Activated CD4-positive, alpha-beta T cell treated with anti-CD3 and anti-CD28 coated beads, Interleukin-2, amount 10 ng/mL, durations not matched to agents 7 days and 5 days (primary cell): ENCODE measurements around the gene NPHP4. TPM values are rescaled to one million over a fixed set of nuclear protein-coding genes. Genes with fewer than 3 reads are reported as not detected.
"Not testable (repeated sequence)": the region's sequence is repeated elsewhere in the genome, so short reads cannot be mapped to it uniquely, and the experiment has no call there.

Source experiments
- CTCF ChIA-PET: fragments of 350-600 bp; sonication (Branson Sonifier 250); formaldehyde crosslinking; loops from one replicate; lab custom pipeline; 2021; ENCODE audit warnings: antibody characterized with exemption; lab: Charles Lee
- POLR2A ChIA-PET: fragments of 350-600 bp; sonication (Branson Sonifier 250); formaldehyde crosslinking; loops from one replicate; lab custom pipeline; 2021; ENCODE audit warnings: antibody characterized with exemption; lab: Charles Lee
- DNase-seq: peaks from one replicate; pipeline ENCODE4 v3.0.0-alpha.2; 2020
- H3K27ac Mint-ChIP-seq: one replicate; pipeline ENCODE4 v1.8.0; 2021; ENCODE audit warnings: mild to moderate bottlenecking, moderate library complexity, mixed read lengths
- H3K27me3 Mint-ChIP-seq: one replicate; pipeline ENCODE4 v1.8.0; 2021; ENCODE audit warnings: mixed read lengths
- H3K36me3 Mint-ChIP-seq: one replicate; pipeline ENCODE4 v1.8.0; 2021; ENCODE audit warnings: low read depth, mixed read lengths
- H3K4me1 Mint-ChIP-seq: one replicate; pipeline ENCODE4 v1.8.0; 2021; ENCODE audit warnings: mixed read lengths
- H3K4me3 Mint-ChIP-seq: one replicate; pipeline ENCODE4 v1.8.0; 2021; ENCODE audit warnings: mild to moderate bottlenecking, moderate library complexity, mixed read lengths
- H3K9me3 Mint-ChIP-seq: one replicate; pipeline ENCODE4 v1.8.0; 2021; ENCODE audit warnings: mixed read lengths
- total RNA-seq, 2 experiments: library from RNA; stranded (reverse); gene quantifications; one replicate each; pipeline ENCODE4 v1.2.3, GENCODE V29; 2021

The NPHP4 gene
- total RNA-seq, 2 experiments from 2014 or later = 14.6 to 16.1 TPM

DNA sequence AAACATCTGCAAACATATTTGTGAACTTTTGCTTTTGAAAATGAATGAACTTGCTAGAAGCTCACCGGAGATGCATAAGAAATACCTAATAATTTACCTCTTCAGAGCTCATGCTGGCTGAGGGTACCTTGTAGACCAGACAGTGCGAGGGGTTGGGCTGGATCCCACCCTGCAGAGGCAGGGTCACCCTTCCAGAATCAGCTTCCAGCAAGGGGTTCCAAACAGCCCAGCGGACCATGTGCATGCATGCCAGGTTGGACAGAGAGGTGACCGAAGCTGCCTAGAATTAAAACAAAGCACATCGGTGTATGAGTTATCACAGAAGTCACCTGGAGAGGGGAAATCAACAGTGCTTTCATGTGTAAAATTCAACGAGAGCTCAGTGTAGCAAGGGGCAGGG, 59.2 kb downstream of the NPHP4 start:
- H3K27me3 Mint-ChIP-seq = no peaks in the 10 kb centered on the region
- POLR2A ChIA-PET = no interaction called here

GRCh38 chr1:5928714-5929400, 63.4 kb downstream of the NPHP4 start:
- DNase-seq = no peak
- no peak overlapping the region for H3K27ac Mint-ChIP-seq
- H3K9me3 Mint-ChIP-seq = no peaks in the 10 kb centered on the region
- H3K36me3 Mint-ChIP-seq = peaks cover 2% of the 10 kb centered on the region
- H3K4me3 Mint-ChIP-seq = no peak overlapping the region
- ChIA-PET CTCF (interaction anchor here (0.6 kb wide), 1 partner anchor 17 kb away, joined by 3 read pairs; no protein-coding TSS in a partner anchor), POLR2A (no interaction called here)
- H3K27me3 Mint-ChIP-seq = no peaks in the 10 kb centered on the region
- H3K4me1 Mint-ChIP-seq = peaks cover 10% of the 10 kb centered on the region

More for the DNA sequence above, 59.2 kb downstream of the NPHP4 start:
- Mint-ChIP-seq H3K27ac (no peak overlapping the region), H3K36me3 (peaks cover 2% of the 10 kb centered on the region), H3K4me1 (peaks cover 8% of the 10 kb centered on the region), H3K4me3 (no peak overlapping the region), H3K9me3 (no peaks in the 10 kb centered on the region)
- no peak for DNase-seq
- CTCF ChIA-PET = interaction anchor here (0.6 kb wide), 1 partner anchor 699 kb away, joined by 3 read pairs; no protein-coding TSS in a partner anchor

- DNase-seq = no peak
- H3K36me3 Mint-ChIP-seq = peaks cover 2% of the 10 kb centered on the region
- H3K9me3 Mint-ChIP-seq = no peaks in the 10 kb centered on the region
- H3K27me3 Mint-ChIP-seq = no peaks in the 10 kb centered on the region
- CTCF ChIA-PET = no interaction called here
- POLR2A ChIA-PET = no interaction called here
- H3K4me1 Mint-ChIP-seq = peaks cover 10% of the 10 kb centered on the region
- H3K27ac Mint-ChIP-seq = no peak overlapping the region
- no peak overlapping the region for H3K4me3 Mint-ChIP-seq
Measured at GRCh38 chr1:5927506-5928370, 64.5 kb downstream of the NPHP4 start.

GRCh38 chr1:5926686-5927435, 65.4 kb downstream of the NPHP4 start:
- no peak for DNase-seq
- ChIA-PET POLR2A (no interaction called here), CTCF (no interaction called here)
- Mint-ChIP-seq H3K4me1 (peaks cover 10% of the 10 kb centered on the region), H3K4me3 (no peak overlapping the region), H3K9me3 (no peaks in the 10 kb centered on the region), H3K27ac (no peak overlapping the region), H3K27me3 (no peaks in the 10 kb centered on the region), H3K36me3 (no peaks in the 10 kb centered on the region)

DNA sequence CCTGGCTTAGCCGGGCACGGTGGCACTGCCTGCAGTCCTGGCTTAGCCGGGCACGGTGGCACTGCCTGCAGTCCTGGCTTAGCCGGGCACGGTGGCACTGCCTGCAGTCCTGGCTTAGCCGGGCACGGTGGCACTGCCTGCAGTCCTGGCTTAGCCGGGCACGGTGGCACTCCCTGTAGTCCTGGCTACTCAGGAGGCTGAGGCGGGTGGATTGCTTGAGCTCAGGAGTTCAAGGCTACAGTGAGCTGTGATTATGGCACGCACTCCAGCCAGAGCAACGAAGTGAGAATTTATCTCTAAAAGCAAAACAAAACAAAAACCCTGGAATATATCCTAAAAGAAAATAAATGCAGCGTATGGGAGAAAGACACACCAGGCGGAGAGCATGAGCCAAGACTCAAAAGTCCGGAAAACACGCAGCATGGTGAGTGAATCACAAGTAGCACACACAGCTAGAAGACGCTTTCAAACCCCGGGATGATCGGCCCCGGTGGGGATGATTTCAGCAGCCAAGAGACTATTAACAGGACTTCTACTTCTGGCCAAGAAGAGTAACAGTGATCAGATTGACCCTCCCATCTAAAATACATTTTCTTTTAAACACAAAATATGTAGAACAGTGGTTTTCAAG, 69.4 kb downstream of the NPHP4 start:
- H3K4me3 Mint-ChIP-seq, H3K9me3 Mint-ChIP-seq, H3K27me3 Mint-ChIP-seq, H3K4me1 Mint-ChIP-seq, POLR2A ChIA-PET, CTCF ChIA-PET, H3K27ac Mint-ChIP-seq, H3K36me3 Mint-ChIP-seq, DNase-seq: not testable (repeated sequence)

GRCh38 chr1:5921671-5922070, 70.6 kb downstream of the NPHP4 start:
- H3K27me3 Mint-ChIP-seq = no peaks in the 10 kb centered on the region
- DNase-seq = no peak
- ChIA-PET CTCF (no interaction called here), POLR2A (no interaction called here)
- H3K4me3 Mint-ChIP-seq = no peak overlapping the region
- H3K9me3 Mint-ChIP-seq = no peaks in the 10 kb centered on the region
- no peaks in the 10 kb centered on the region for H3K4me1 Mint-ChIP-seq
- no peak overlapping the region for H3K27ac Mint-ChIP-seq
- H3K36me3 Mint-ChIP-seq = no peaks in the 10 kb centered on the region

DNA sequence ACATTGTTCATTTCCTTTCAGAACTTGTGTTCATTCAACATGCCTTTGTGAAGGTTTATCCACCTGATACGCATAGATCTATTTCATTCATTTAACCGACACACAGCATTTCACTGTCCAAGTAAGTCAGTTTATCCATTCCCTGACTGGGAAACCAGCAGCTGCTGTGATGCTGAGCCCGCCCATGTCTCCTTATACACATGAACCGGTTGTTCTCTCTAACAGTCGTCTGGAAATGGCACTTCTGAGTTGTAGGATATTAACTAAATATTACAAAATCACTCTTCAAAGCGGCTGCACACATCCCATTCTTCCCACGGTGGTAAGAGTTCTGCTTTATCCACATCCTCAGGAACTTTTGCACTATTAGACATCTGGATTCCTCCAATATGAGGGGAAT, 71.1 kb downstream of the NPHP4 start:
- Mint-ChIP-seq H3K36me3 (no peaks in the 10 kb centered on the region), H3K27ac (no peak overlapping the region), H3K27me3 (no peaks in the 10 kb centered on the region), H3K4me1 (peaks cover under 1% of the 10 kb centered on the region), H3K4me3 (no peak overlapping the region), H3K9me3 (no peaks in the 10 kb centered on the region)
- ChIA-PET POLR2A (no interaction called here), CTCF (no interaction called here)
- no peak for DNase-seq

DNA sequence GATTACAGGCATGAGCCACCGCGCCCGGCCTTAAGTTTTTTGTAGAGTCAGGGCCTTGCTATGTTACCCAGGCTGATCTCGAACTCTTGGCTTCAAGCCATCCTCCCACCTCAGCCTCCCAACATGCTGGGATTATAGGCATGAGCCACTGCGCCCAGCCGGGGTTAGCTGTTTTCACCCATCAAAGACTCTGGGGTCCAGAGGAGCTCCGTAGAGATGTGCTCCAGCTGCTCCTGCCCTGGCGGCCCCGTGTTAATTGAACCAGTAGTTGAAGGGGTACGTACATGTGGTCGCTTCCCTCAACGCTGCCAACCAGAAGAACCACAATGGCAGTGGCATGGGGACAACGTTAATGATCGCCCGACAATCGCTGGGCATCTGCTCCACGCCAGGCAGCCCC, 72.0 kb downstream of the NPHP4 start:
- H3K36me3 Mint-ChIP-seq = no peaks in the 10 kb centered on the region
- H3K27me3 Mint-ChIP-seq = no peaks in the 10 kb centered on the region
- H3K4me3 Mint-ChIP-seq = no peak overlapping the region

GRCh38 chr1:5918275-5918649, 74.0 kb downstream of the NPHP4 start:
- ChIA-PET POLR2A (no interaction called here), CTCF (no interaction called here)
- no peak overlapping the region for H3K27ac Mint-ChIP-seq
- no peaks in the 10 kb centered on the region for H3K9me3 Mint-ChIP-seq
- no peak overlapping the region for H3K4me3 Mint-ChIP-seq
- no peak for DNase-seq
- H3K36me3 Mint-ChIP-seq = no peaks in the 10 kb centered on the region
- peaks cover 6% of the 10 kb centered on the region for H3K4me1 Mint-ChIP-seq
- H3K27me3 Mint-ChIP-seq = no peaks in the 10 kb centered on the region

More for the DNA sequence above, 72.0 kb downstream of the NPHP4 start:
- Mint-ChIP-seq H3K9me3 (no peaks in the 10 kb centered on the region), H3K27ac (no peak overlapping the region), H3K4me1 (peaks cover 6% of the 10 kb centered on the region)
- CTCF ChIA-PET = no interaction called here
- no peak for DNase-seq
- POLR2A ChIA-PET = no interaction called here

DNA sequence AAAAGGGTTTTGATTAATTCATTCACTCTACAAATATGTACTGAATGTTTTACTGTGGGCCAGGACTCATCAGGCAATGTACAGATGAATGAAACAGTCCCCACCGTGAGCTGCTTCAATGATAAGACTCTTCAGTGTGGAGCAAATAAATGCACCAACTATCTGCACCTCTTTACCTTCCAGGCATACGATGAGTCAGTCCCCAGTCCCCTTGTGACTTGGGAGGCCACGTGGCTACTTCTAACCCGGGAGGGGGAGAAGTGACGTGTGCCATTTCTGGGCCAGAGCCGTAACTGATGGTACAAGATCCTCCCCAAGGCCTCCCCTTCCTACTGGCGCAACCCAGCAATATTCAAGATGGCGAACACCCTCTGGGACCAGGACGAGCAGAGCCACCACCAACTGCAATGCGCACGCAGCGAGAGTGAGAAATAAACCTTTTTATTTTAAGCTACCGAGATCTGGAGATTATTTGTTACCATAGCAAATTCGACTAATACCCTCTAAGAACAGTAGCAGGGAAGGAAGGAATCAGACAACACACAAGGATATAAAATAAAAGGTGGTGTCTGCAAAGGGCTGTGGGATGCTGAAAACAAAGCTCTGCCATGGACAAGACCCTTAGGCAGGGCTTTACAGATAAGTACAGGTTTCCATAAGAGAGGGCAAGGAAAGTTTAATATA, 74.5 kb downstream of the NPHP4 start:
- CTCF ChIA-PET = no interaction called here
- H3K27ac Mint-ChIP-seq = no peak overlapping the region
- POLR2A ChIA-PET = no interaction called here
- no peak overlapping the region for H3K4me3 Mint-ChIP-seq
- peaks cover 6% of the 10 kb centered on the region for H3K4me1 Mint-ChIP-seq
- no peaks in the 10 kb centered on the region for H3K36me3 Mint-ChIP-seq
- DNase-seq = no peak
- no peaks in the 10 kb centered on the region for H3K9me3 Mint-ChIP-seq
- H3K27me3 Mint-ChIP-seq = no peaks in the 10 kb centered on the region

DNA sequence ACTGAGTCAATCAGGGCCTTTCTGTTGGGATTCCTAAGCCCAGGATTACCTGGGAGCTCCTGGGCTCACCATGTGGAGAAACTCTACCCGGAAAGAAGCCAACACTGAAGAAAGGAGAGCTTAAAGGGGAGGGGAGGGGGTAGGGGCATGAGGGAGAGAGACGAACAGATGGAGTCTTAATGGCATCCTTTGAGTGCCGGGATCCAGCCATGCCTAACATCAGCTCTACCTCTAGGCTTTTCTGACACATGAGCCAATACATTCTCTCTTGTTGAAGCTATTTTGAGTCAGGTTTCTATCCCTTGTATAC, 75.0 kb downstream of the NPHP4 start:
- Mint-ChIP-seq H3K27ac (no peak overlapping the region), H3K27me3 (no peaks in the 10 kb centered on the region), H3K36me3 (no peaks in the 10 kb centered on the region), H3K4me3 (no peak overlapping the region), H3K9me3 (no peaks in the 10 kb centered on the region), H3K4me1 (peaks cover 6% of the 10 kb centered on the region)
- no peak for DNase-seq
- CTCF ChIA-PET = no interaction called here
- POLR2A ChIA-PET = no interaction called here

GRCh38 chr1:5916572-5917280, 75.5 kb downstream of the NPHP4 start:
- peaks cover 6% of the 10 kb centered on the region for H3K4me1 Mint-ChIP-seq
- no peak for DNase-seq
- ChIA-PET POLR2A (no interaction called here), CTCF (no interaction called here)
- H3K27me3 Mint-ChIP-seq = no peaks in the 10 kb centered on the region
- no peak overlapping the region for H3K27ac Mint-ChIP-seq
- H3K4me3 Mint-ChIP-seq = no peak overlapping the region
- no peaks in the 10 kb centered on the region for H3K9me3 Mint-ChIP-seq
- H3K36me3 Mint-ChIP-seq = no peaks in the 10 kb centered on the region
